Stimulated activated CD8-positive, alpha-beta memory T cell treated with anti-CD3 and anti-CD28 coated beads, Interleukin-15, amount 100 ng/mL, for 1 hour (primary cell): ENCODE results near the gene STRIP1.
"Not testable (repeated sequence)": the region's sequence is repeated elsewhere in the genome, so short reads cannot be mapped to it uniquely, and the experiment has no call there.

ENCODE experiments used
- DNase-seq: peaks from one replicate; pipeline ENCODE4 v3.0.0-alpha.2; 2020; ENCODE audit warnings: low read depth

Gene STRIP1

DNA sequence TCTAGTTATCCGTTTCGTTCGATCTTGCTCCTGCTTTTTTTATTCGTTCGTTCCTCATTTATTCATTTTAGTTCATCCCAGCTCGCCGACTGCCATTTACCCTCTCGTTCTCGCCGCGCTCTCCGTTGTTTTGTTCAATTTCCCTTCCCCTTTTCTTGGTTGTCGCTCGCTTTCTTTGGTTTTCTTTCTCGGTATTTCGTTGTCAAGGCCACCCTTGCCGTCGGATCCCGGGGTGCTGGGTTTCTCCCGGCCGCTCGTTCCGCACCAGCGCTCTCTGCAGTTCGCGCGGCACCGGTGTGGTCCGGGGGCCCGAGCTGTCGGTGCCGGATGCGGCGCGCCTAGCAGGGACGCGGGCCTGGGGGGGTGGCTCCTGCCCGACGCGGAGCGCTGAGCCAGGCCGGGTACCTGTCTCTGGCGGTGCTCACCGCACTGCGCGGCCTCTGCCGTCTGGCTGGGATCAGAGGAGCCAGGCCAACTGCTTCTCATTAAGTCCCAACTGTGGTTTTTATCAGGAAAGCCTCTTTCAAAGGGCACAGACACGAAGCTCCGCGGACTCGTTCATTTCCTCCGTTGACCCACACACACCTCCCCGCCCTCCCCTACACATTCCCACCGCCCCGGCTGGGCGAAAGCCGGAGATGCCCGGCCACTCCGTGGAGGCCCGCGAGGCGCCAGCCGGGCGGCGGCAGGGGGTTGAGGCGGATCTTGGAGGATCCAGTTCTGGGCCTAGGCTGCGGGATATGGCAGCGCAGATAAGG lies 34.4 kb downstream of the STRIP1 start:
- DNase-seq = no peak

- no peak for DNase-seq
Measured at GRCh38 chr1:110069404-110070281, 35.2 kb downstream of the STRIP1 start.

GRCh38 chr1:110070282-110070669 lies 35.9 kb downstream of the STRIP1 start:
- no peak for DNase-seq

DNA sequence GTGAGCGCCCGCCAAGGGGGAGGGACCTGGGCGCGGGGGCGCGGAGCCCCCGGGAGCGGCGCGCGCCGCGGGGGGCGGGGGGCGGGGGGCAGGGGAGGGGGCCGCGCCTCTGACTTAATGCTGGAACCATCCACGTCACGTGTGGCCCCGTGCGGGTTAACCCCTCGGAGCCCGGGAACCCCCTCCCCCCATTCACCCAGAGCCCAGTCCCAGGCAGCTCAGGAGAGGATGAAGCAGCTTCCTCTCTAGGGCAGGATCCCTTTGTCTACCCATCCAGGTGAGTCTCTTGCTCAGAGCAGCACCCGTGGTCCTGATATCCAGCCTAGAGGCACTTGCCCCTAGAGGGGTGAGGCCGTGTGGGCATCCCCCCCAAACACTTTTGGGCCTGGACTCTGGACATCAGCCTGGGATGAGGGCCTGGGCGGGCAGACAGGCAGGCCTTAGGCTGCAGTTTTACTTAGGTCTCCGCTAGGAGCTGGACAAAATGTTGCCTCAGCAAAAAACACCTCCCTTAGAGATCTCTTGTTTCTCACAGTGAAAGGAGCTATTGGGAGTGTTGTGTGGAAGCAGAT lies 36.3 kb downstream of the STRIP1 start, which contains the start of gene ALX3:
TSS of gene ALX3 (minus strand) at position 2 of the 572 bp plus-strand sequence. CDS start 60 bp downstream, outside the sequence.
- no peak for DNase-seq

GRCh38 chr1:110074166-110074565 lies 39.7 kb downstream of the STRIP1 start:
- DNase-seq = no peak

DNA sequence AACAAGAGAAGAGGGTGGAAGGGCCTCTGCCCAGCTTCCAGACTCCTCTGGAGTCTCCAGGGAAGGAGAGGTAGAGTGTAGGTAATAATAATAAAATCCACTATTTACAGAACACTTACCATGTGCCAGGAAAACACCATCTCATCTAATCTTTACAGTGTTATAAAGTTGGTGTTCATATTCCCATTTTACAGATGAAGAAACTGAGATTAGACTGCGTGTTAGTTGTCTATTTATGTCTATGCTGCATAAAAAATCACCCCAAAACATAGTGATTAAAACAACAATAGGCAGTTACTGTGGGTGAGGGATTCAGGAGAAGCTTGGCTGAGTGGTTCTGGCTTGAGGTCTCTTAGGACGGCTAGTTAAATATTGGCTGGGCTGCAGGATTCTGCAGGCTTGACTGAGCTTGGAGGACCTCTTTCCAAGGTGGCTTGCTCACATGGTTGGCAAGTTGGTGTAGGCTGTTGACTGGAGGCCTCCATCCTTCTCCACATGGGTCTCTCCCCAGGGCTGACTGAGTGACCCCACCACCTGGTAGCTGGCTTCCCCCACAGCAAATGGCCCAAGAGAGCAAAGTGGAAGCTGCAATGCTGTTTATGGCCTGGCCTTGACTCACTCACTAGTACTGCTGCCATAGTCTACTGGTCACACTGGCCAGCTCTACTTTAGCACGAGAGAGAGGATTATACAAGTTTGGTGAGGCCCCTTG lies 42.5 kb downstream of the STRIP1 start:
- DNase-seq = no peak

DNA sequence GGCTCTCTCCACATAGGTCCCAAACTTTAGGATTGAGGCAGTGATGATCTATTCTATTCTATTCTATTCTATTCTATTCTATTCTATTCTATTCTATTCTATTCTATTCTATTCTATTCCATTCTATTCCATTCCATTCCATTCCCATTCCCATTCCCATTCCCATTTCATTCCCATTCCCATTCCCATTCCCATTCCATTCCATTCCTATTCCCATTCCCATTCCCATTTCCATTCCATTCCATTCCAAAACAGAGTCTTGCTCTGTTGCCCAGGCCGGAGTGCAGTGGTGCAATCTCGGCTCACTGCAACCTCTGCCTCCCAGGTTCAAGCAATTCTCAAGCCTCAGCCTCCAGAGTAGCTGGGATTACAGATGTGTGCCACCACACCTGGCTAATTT lies 45.6 kb downstream of the STRIP1 start:
- not testable (repeated sequence) for DNase-seq

GRCh38 chr1:110081061-110081460 lies 46.6 kb downstream of the STRIP1 start:
- no peak for DNase-seq

DNA sequence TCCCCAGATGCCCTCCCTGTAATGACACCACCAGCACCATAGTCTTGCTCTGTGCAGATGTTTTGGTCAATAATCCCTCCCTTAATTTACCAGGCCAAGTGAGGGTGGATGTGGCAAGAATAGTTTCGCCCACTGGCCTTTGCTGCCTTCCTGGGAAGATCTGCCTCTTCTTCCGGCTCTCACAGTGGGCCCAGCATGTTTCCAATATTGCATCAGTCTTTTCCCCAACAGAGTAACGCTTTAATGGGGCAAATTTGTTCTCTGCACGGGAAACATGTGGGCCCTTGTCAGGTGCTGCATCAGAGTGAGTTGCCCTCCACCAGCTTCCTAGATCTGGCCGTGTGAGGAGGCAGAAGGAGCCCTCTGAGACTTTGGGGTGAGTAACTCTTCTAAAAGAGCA lies 48.1 kb downstream of the STRIP1 start:
- no peak for DNase-seq

DNA sequence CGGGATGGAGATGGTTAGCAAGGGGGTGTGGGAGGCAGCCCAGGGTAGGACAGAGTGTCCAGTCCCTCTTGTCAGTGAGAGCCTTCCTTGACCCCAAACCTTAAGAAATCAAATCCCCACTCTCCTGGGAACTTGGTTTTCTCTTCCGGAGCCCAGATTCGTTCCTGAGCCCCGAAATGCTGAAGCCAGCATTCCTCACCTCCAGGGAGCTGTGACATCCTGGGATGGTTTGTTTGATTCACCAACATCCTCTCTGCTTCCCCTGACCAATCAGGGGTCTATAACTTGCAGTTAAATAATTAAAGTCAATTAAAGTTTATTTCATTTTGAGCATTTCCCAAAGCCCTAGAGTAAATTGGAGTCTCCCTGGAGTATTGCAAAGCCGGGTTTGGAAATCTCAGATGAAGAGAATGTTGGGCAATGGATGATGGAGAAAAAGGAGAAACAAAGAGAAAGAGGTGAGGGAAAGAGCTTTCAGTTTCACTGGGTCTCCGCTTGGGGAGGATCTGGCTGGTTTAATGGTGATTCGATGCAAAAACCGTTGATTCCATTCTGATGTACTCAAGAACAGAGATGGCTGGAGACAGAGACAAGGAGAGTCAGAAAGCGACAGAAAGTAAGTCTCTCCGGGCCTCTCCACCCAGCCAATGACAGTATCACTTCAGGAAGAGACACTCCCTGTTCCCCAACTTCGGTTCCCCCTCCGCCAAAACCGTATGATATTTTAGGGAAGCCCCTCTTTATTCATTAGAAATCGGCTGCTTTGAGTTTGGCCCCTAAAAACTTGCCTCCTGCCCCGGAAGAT lies 48.8 kb downstream of the STRIP1 start:
- no peak for DNase-seq

- no peak for DNase-seq
Measured at GRCh38 chr1:110083866-110084226, 49.4 kb downstream of the STRIP1 start.

DNA sequence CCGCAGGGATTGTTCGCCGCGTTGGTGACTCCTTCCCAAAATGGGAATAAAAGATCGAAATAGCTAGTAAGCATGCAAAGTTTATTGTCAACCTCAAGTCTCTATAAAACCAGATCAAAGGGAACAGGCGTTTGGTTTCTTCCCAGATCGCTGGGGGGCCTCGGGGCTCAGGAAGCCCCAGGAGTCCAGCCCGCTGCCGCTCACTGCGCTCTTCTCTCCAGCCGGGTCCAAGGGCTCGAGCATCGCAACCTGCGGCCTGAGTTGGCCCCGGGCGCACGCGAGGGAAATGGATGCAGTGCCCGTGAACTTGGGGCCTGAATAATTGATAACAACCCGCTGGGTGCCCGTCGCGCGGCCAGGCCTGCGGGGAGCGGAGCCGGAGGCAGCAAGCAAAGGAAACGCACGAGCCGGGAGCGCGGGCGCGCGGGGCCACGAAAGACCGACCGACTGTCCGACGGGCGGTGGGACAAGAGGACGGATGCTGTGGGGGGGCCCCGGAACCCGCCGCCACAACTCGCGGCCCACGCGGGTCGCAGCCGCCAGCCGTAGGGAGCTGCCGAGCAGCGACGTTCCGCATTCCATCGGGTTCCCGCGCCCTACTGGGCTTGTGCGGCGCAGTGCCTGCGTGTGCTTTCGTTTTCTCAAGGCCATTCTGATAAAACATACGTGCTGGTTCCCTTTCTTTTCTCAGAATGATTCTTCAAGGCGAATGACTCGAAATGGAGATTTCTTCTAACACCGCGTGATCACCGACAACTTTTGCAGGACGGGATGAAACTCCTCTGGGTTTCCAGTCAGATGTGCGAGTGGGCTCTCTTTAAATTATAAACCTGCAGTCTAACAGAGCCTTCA lies 50.0 kb downstream of the STRIP1 start:
- DNase-seq = no peak

DNA sequence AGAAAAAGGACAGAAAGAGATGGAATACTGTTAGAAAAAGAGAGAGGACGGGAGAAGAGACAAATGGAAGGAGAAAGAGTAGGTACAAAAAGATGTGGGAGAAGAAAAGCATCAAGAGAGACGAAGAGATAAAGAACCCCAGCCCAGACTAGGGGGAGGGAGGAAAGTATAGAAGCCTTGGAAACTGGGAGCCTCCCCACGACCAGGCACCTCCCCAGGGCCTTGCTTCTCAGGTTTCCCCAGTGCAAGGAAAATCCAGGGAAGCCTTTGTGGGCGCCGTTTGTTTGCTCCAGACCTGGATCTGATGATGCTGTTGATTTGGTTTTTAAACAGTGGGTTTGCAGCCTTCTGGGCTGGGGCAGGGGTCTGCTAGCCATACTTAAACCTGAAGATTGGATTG lies 51.2 kb downstream of the STRIP1 start:
- no peak for DNase-seq

- no peak for DNase-seq
Measured at GRCh38 chr1:110086961-110087360, 52.5 kb downstream of the STRIP1 start.

DNA sequence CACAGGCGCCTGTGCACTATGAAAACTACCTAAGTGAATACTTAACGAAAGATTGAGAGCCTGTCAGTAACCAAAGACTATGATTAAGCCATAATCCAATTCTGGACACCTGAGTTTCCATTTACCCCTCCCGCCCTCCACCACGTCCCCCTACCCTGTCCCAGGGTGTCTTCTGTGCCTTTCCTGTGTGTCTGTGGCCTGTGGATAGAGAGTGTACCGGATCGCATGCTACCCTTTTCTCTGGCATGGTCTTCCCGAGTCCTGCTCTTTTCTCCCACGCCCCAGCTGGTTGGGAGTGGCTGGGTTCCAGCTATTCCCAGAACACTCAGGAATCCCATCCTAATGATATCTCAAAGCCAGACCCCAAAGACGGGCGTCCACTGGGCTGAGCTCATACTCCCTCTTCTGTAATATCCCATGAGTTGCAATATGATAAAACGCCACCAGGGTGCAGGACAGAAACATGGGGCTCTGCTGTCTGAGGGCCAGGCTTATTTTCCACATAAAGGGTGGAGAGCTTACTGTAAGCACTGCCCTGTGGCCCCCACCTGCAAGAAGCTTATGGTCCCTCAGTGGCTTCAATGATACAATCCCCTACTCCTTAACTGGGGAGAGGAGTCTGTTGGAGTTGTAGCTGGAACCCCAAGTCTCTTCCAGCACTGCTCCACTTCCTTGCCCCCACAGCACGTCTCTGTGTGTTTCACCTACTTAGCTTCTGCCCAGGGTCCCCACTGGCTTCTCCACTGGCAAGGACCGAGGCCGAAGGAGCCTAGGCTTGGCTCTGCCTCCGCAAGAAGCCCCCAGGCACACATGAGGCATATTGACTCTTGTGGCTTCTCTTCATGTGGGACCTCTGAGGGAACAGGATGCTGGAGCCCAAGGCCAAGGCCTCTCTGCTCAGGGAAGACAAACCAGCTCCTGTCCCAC lies 53.7 kb downstream of the STRIP1 start:
- no peak for DNase-seq

GRCh38 chr1:110088739-110089316 lies 54.4 kb downstream of the STRIP1 start:
- DNase-seq = no peak

- DNase-seq = no peak
Measured at GRCh38 chr1:110089561-110090275, 55.3 kb downstream of the STRIP1 start.

- DNase-seq = no peak
Measured at GRCh38 chr1:110091381-110091780, 57.0 kb downstream of the STRIP1 start.
